ENCODE data around the gene CNTN4.

The CNTN4 gene

GRCh38 chr3:2921452-2921851, 822.8 kb downstream of the CNTN4 start:
- DNase-seq (ENCODE audit: low read depth): no peak
- no peak overlapping the region for H3K4me3 ChIP-seq (ENCODE audit: low read depth, low read length)
- no peak for TF ChIP-seq CTCF (IDR thresholded peaks at IDR 0.05; ENCODE audit: low read depth, low read length, missing control alignments)

GRCh38 chr3:2921903-2922302, 823.2 kb downstream of the CNTN4 start:
- H3K4me3 ChIP-seq (ENCODE audit: low read depth, low read length): no peak overlapping the region
- DNase-seq (ENCODE audit: low read depth): no peak
- TF ChIP-seq CTCF (IDR thresholded peaks at IDR 0.05; ENCODE audit: low read depth, low read length, missing control alignments): peak; percentile 25

GRCh38 chr3:2923390-2923789, 824.7 kb downstream of the CNTN4 start:
- no peak for DNase-seq (ENCODE audit: low read depth)
- H3K4me3 ChIP-seq (ENCODE audit: low read depth, low read length): no peak overlapping the region
- TF ChIP-seq CTCF (IDR thresholded peaks at IDR 0.05; ENCODE audit: low read depth, low read length, missing control alignments): no peak

- no peak overlapping the region for H3K4me3 ChIP-seq (ENCODE audit: low read depth, low read length)
- TF ChIP-seq CTCF (IDR thresholded peaks at IDR 0.05; ENCODE audit: low read depth, low read length, missing control alignments): no peak
These were observed 828.6 kb downstream of the CNTN4 start for GRCh38 chr3:2927259-2927658.

DNA sequence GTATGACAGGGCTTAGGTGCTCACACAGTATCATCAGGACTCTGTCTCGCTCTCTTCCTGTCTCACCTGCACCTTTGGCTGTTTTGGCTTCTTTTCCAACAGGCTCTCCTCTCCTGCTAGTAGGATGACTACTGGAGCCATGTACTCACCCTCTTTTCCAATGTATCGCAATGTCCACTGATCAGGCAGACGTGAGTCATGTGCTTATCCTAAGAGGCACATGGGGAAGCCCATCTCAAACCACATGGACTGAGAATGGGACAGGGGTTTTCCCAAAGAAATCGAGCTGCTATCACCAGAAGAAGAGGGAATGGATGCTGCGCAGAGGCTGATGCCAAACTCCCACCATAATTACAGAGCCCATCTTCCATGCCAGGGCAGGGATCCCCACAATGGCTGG, 830.9 kb downstream of the CNTN4 start:
- TF ChIP-seq CTCF (IDR thresholded peaks at IDR 0.05; ENCODE audit: low read depth, low read length, missing control alignments): no peak
- H3K4me3 ChIP-seq (ENCODE audit: low read depth, low read length): no peak overlapping the region
- DNase-seq (ENCODE audit: low read depth): no peak

More at GRCh38 chr3:2927259-2927658, 828.6 kb downstream of the CNTN4 start:
- DNase-seq (ENCODE audit: low read depth): no peak

DNA sequence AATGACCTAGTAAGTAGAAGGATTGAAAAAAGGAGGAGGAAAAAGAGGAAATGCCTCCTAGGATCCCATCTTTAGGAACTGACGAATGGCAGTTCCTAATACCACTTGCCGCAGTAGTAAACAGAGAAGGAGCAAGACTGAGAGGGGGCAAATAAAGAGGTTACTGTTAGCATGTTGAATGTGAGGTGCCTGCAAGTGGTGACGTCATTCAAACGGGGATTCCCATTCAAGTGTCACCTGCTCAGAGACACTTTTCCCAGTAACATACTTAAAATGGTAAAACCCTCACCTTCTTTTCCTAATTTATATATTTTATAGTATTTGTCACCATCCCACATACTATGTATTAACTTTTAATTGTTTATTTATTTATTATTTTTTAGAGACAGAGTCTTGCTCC, 832.6 kb downstream of the CNTN4 start:
- no peak for TF ChIP-seq CTCF (IDR thresholded peaks at IDR 0.05; ENCODE audit: low read depth, low read length, missing control alignments)
- no peak for DNase-seq (ENCODE audit: low read depth)
- H3K4me3 ChIP-seq (ENCODE audit: low read depth, low read length): no peak overlapping the region

GRCh38 chr3:2934541-2934940, 835.9 kb downstream of the CNTN4 start:
- no peak for TF ChIP-seq CTCF (IDR thresholded peaks at IDR 0.05; ENCODE audit: low read depth, low read length, missing control alignments)
- H3K4me3 ChIP-seq (ENCODE audit: low read depth, low read length): no peak overlapping the region
- no peak for DNase-seq (ENCODE audit: low read depth)
